Activated CD4-positive, alpha-beta T cell treated with anti-CD3 and anti-CD28 coated beads for 24 hours (primary cell): Measurements from ENCODE around the gene SATB2.

Experiments
- DNase-seq, 2 donors: peaks; one replicate each; pipeline ENCODE4 v3.0.0-alpha.2; 2020; ENCODE audit warnings: low read depth in 2 of 2

The SATB2 gene

GRCh38 chr2:199457147-199458008 lies at the start of gene SATB2:
SATB2 (minus strand) TSS chr2:199457939; CDS start chr2:199456037, 1,902 bp downstream.
- no peak for DNase-seq

GRCh38 chr2:199505755-199506403 lies 48.1 kb upstream of the SATB2 start:
- no peak for DNase-seq

GRCh38 chr2:199503148-199503547 lies 45.4 kb upstream of the SATB2 start:
- no peak for DNase-seq

- no peak for DNase-seq
These were observed 41.3 kb upstream of the SATB2 start for GRCh38 chr2:199499005-199499404.

DNA sequence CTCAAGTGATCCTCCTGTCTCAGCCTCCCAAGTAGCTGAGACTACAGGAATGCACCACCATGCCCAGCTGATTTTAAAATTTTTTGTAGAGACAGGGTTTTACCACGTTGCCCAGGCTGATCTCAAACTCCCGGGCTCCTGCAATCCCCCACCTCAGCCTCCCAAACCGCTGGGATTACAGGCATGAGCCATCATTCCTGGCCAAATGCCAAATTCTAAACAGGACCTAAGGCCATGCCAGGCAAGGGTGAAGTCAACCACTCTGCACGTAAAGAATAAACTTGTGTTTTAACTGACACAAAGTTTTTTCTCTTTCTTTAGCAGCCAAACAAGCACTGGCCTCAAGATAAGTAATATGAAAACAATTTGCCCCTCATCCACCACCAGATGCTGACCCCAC lies 37.4 kb upstream of the SATB2 start:
- DNase-seq: no peak

GRCh38 chr2:199490049-199490448 lies 32.3 kb upstream of the SATB2 start:
- DNase-seq: no peak

DNA sequence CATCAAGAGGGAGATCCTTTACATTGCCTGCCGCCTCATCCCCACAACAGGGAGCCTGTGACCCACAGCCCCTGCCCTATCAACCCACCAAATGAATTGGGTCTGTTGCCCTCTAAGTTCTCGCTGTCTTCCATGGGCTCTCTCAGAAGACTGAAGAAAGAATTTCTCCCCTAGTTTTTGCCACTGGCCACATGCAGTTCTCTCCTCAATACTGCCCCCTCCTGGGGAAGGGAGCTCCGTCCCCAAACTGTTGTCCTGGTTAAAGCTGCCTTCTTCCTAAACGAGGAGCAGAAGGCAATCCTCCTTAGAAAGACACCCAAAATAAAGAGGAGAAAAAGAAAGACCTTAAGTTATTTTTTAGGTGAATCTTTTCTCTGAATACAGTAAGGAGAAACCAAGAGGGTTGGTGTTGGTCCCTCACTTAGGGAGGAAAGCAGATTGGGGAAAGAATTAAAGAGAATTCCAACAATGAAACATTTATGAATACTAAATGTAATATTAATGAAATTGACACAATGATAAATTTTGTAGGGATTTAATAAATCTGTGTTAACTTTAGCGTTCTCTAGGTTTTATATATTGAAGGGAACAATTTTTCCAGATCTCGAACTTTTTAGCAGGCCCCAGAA lies 31.1 kb upstream of the SATB2 start:
- peak; percentile 31 to 39 for DNase-seq

DNA sequence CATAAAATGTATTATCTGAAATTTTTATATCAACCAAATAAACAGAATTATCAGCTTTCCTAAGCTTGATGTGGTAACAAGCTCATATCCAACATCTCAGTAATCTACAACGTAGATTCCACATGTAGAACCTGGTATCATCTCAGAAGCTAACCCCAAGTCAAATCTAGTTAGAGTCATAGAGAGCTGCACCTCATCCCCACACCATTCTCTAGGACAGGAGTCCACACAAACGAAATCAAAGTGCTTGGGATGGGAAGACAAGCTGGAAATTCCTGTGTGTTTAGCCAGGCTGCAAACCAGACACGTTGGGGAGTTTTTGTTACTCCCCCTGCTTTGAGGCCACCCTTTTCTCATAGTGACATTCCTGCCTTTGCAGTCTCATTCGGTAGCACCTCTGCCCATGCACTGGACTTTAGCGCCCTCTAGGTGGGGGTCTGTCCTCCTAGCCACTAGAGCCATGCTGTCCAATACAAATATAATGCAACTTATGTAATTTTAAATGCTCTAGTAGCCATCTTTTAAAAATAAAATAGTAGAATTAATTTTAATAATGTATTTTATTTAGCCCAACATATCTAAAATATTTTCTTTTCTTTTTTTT lies 28.1 kb upstream of the SATB2 start:
- peak in 1 of 2 donors; percentile 32 for DNase-seq

DNA sequence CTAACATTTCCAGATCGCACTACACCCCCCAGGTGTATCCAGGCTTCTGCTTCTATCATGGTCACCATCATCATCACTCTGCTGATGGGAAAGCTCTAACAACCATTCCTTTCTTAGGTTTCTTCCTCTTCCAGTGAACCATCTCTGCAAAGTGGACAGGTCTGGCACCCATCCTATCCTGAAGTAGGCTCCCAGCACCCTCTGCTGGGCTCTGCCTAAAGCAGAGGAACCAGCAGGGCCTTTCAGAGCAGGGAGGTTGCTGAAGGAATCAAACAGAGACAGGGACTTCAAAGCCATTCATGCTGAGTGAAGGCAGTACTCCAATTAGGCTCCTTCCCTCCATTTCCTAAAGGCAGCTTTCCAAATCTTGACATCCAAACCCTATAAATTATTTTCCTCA lies 27.2 kb upstream of the SATB2 start:
- no peak for DNase-seq

DNA sequence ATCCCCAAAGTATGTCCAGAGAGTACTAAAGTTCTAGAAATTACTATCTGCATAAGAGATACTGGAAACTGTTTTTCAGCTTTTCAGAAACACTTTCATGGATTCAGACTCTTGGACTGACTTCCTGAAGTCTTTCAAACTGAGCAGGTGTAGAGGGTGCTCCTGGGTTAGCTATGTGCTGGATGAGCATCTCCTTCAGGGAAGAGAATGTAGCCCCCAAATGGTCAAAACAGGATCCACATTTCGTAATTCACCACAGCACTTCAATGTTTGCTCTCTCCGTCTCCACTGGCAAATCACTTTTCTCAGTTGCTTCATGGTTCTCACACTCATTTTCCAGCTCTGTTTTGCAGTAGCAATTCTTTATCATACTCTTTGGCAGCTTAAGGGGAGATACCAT lies 23.2 kb upstream of the SATB2 start:
- no peak for DNase-seq

GRCh38 chr2:199477277-199477834 lies 19.6 kb upstream of the SATB2 start:
- no peak for DNase-seq

DNA sequence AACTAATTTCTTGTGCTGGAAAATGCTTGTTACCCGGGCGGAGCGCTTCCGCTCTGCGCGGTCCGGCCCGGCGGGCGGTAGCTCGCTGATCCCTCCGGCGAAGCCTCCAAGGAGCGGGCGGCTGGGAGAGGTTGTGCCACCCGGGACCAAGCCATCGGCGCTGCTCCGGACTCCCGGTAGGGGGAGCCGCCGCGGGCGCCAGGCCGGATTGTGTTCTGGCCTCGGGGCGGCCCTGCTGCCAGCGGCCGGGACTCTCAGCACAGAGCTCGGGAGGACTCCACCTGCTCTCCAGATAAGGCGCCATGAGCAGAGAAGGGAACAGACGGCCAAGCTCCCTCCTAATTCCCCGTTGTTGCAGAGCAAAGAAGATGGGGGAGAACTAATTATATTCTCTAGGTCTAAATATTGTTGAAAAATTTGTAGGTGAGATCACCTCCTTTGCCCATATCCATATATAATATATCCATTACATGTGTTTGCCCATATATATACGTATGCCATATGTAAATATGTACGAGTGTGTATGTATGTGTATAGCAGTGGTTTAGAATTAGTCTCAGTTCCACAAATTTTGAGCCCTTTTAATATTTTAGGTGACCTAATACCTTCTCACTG lies 13.8 kb upstream of the SATB2 start:
- DNase-seq: no peak

- no peak for DNase-seq
These were observed 13.1 kb upstream of the SATB2 start for GRCh38 chr2:199470672-199471442.

DNA sequence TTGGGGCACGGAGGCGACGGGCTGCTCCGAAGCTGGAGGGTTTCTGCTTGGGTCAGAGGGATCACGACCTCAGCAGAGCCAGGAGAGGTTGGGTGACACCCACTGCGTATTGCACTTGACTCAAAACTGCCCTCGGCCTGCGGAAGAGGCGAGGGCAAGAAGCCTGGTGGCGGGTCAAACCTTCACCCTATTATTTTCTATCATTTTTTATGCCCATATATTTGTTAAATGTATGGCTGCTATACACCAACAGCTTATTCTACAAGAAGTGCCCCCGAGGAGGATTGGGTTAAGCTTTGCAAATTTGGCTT lies 12.6 kb upstream of the SATB2 start:
- no peak for DNase-seq

- no peak for DNase-seq
These were observed 12.0 kb upstream of the SATB2 start for GRCh38 chr2:199469514-199470360.

DNA sequence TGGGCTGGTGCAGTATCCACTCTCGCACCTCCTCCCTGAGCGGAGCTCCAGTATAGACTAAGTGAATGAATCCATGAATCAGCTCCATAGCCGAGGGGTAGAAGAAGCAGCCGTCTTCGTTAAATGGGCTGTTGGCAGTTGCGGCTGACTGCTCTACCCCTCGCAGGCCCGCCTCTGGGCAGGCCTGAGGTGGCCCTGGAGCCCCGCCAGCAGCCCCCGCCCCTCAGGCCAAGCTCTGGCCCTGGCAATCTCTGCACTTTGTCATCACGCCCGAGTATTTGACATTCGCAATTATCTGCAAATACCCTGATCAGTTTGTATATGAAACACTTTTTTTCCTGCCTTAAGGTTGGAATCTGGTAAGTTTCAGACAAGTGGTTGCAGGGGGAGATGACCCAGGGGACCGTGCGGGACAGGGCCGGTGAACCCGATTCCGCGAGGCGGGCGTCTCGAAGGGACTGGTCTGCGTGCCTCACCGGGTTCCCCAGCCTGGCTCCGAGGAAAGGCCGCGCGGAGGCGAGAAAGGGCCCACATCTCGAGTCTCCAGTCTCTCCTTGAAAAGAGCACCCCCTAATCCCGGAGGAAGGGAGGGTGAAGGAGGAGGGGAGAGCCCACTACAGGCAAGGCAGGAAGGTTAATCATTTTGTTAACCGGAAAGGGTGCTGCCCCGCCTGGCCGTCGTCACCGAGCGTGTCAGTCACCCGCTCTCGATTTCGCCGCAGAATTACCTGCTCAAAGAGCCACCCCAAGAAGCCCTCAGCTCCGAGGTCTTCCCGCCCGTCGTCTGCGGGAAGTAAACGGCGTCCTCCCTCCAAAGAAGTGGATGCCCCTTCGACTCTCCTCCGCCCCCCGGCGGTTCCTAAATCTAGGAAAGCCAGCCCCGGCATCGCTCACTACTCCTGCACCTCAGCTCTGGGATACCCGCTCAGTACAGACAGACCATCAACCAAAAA lies 11.1 kb upstream of the SATB2 start:
- no peak for DNase-seq

DNA sequence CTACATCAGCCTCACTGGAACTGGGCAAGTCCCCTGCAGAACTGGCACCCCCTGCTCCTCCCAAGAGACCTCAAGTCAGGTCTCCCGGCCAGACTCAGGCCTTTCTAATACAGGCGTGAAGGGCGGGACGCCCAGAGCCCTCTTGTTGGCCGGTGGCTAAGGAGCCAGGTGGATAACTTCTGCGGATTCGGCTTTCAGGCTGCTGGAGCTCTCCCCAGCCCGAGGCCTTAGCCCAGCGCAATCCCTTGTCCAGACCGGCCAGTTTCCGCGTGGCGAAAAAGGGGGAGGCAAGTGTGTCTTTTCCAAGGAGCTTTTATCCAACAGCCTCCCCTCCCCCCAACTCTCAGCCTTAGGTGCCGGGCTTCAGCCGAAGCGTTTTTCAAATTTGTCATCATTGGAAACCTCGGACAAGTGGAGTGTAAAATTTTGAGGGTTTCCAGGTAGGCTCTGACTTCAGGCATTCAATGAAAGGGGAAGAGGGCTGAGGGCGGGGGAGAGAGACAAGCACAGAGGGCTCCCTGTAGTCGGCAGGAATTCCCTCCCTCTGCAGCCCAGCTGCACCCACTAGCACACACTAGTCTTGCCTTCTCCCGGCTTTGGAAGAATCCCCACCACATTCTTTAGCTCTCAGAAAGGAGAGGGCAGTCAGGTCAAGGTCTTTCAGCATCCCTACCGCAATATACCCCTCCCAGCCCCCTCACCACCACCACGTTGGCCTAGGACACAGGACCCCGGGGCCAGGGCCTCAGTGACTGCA lies 9.5 kb upstream of the SATB2 start:
- no peak for DNase-seq

- no peak for DNase-seq
These were observed 8.9 kb upstream of the SATB2 start for GRCh38 chr2:199466692-199467065.
